GM18508 (cell line): ENCODE data around the gene RLF.

Experiments
- ATAC-seq: cut with Tn5 transposase; IDR thresholded peaks from one replicate; pipeline ENCODE4 v1.9.1; 2021; ENCODE audit warnings: moderate number of reproducible peaks; ENCODE audit not compliant: insufficient read depth, unreplicated experiment

Gene RLF

DNA sequence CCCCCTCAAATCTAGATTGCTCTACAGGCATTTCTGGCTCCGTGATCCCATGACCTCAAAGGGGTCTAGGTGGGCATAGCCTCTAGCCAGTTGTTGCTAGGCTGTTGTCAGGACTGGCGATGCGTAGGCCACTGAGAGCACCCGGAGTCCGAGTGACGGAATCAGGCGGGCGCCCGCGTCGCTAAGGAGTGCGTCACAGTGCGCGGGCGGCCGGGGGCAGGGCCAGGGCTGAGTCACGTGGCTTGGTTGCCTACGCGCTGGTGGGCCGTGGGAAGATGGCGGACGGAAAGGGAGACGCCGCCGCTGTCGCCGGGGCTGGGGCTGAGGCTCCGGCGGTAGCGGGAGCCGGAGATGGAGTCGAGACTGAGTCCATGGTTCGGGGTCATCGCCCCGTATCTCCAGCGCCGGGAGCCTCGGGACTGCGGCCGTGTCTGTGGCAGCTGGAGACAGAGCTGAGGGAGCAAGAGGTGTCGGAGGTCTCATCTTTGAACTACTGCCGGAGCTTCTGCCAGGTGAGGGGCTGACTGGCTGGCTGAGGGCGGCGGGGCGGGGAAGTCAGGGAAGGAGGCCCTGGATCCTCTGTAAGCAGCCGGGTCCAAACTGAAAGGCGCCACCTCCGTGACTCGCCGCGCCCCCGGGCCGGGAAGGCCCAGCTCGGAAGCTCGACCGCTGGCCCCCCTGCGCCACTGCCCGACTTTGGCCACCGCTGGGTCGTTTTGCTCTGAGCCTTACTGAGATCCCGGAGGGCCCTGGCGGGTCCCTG is at the start of gene RLF:
Gene RLF (plus strand): TSS at position 263 of the 763 bp plus-strand sequence. CDS start 13 bp downstream, at position 276.
- ATAC-seq = no peak

GRCh38 chr1:40114400-40114799 is 46.8 kb upstream of the RLF start:
- no peak for ATAC-seq

GRCh38 chr1:40120128-40120527 is 41.1 kb upstream of the RLF start:
- ATAC-seq = no peak

GRCh38 chr1:40122855-40123254 is 38.3 kb upstream of the RLF start:
- ATAC-seq = no peak

DNA sequence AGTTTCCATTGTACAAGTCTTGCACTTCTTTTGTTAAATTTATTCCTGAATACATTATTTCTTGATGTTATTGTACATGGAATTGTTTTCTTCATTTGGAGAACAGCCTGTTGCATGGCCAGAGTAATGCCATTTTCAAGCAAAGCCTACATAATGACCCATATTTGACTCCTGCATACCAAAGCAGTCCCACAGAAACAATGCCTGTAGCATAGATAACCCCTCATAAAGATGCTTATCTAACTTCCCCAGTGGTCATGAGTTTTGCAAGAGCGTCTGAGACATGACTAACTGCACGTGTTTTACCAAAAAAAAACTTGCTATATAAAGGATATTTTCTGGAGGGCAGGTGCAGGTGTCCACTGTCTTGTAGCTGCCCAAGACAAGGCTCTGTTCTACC is 30.3 kb upstream of the RLF start:
- no peak for ATAC-seq

GRCh38 chr1:40132383-40133311 is 28.5 kb upstream of the RLF start:
- ATAC-seq = no peak

DNA sequence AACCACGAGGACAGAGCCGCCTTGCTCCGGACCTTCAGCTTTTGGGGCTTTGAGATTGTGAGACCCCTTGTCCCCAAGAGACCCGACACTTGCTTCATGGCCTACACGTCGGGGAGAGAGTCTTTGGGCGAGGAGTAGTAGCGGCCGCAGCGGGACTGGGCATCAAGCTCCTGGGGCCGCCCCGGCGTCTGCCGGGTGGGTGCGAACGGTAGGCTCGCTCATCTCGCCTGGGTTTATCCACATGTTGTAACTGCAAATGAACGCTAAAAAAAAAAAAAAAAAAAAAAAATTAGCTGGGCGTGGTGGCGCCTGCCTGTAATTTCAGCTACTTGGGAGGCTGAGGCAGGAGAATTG is 27.9 kb upstream of the RLF start:
- no peak for ATAC-seq

- ATAC-seq = no peak
Observed at GRCh38 chr1:40133839-40134238, 27.3 kb upstream of the RLF start.

GRCh38 chr1:40140211-40140973 is 20.8 kb upstream of the RLF start:
- no peak for ATAC-seq

GRCh38 chr1:40141878-40142535 is 19.2 kb upstream of the RLF start:
- ATAC-seq = no peak

DNA sequence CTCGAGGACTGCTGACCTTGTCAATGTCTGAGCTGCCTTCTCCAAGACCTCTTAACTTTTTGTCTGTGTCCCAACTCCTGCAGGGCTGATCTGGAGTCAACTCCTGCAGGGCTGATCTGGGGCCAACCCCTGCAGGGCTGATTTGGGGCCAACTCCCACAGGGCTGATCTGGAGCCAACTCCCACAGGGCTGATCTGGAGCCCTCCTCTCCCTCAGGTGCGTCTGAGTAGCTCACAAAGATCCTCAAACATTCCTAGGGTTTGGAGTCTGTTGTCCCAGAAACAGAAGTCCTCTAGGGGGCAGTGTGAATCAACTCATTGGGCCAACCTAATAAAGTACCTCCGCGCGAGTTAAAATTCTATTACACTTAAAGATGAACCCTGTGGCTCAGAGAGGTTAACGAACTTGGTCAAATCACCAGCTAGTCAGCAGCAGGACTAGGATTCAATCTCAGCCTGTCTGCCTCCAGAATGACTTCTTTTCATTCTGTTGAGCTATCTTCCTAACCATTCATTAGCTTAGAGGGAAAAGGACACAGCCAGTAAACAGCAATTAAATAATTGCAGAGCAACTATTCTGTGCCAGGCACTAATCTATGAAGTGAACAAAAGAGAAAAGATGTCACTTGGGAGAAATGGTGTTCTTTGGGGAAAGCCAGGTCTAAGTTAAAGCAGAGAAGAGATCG is 17.2 kb upstream of the RLF start:
- ATAC-seq = no peak

- ATAC-seq = no peak
Observed at GRCh38 chr1:40151457-40152079, 9.6 kb upstream of the RLF start.

DNA sequence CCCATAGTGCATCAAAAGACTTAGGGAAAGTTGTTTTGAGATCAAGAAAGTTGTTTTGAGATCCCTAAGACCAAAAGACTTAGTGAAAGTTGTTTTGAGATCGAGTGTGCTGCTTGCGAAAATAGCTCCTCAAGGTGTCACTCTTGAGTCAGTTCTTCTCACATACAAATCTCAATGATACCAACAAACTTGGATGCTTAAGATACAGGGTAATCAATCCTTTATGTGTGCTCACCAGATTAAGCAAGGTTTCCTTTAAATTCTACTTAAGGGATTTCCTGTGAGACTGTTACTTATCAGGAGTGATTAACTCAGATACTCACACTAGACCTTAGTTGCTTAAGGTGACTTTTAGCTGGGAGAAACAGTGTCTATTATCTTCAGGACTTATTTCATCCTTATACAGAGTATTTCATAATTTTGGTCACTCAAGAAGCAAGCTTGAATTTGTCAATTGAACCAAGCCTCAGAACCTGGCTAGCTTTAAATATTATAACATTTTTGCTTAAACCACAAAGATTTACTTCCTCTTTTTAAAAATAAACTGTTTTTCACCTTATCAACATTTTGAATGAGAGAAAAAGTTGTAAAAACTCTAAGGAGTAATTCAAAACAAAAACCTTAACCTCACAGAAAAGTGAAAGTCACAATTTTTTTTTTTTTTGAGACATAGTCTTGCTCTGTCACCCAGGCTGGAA is 8.0 kb upstream of the RLF start:
- ATAC-seq = no peak

DNA sequence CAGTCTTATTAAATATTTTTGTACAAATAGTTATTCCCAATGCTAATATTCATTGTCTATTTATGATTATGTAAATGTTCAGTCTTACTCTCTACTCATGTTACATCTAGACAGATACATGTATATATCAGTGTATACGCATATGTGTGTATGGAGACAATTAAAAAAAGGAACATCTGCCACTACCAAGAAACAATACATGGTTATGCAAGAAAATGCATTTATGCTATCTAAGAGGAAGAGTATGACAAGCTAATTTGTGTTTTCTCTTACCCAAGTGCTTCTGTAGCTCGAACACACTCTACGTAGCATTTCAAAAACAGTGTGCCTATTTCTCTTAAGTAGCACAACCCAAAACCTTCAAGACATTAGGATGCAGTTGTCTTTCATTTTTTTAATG is 6.1 kb upstream of the RLF start:
- no peak for ATAC-seq

GRCh38 chr1:40155910-40156309 is 5.3 kb upstream of the RLF start:
- ATAC-seq = no peak

DNA sequence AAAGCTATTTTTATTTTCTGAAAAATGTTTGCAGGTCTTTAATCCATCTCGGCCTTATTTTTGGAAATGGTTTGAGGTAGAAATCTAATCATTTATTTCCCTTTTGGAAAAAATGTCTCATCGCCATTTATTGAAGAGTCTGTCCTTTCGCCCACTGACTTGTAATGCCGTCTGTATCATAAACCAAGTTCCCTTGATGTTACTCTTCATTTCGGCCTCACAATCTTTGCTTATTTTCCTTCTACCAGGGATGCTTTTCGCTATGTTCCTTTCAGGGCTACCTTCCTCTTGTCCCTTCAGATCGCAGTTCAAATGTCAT is 422 bp upstream of the RLF start:
- no peak for ATAC-seq

DNA sequence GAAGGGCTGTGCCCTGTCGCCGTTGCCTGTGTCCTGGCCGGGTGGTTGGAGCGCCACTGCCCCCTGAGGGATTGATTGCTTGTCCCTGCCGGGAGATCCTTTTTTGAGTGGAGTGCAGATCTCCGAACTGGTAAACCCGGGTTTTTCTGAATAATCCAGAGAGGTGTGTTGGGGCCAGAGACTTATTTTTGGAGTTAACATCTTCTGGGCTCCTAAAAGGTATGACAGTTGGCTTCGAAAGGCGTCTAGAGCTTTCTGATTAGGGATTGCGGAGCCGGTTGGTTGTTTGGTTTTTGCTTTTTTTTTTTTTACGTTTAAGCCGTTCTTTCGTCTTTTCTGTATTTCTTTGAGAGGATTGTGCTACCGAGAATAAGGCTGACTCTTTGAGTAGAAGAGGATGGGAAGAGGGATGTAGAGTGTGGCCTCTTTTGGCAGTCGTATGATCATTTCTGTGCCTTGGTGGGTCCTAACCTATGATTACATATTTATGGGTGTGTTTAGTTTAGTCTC is 756 bp downstream of the RLF start:
- ATAC-seq = no peak

GRCh38 chr1:40162753-40163441 is 1.7 kb downstream of the RLF start:
- ATAC-seq = no peak
